Fibroblast of mammary gland (primary cell): ENCODE measurements around the gene PCSK5.
A peak's percentile ranks its signal among the peaks of the same experiment; 100 is the strongest.

Experiments
- DNase-seq: peaks from one replicate; pipeline ENCODE4 v3.0.0-alpha.2; 2010; ENCODE audit warnings: low read depth
- H3K4me3 ChIP-seq: 2 replicates; pipeline ENCODE4 v1.5.1; 2011; ENCODE audit warnings: low read depth, mild to moderate bottlenecking, low read length, moderate library complexity; ENCODE audit not compliant: control insufficient read depth
- TF ChIP-seq, protein P1 (sequence below): conservative IDR thresholded peaks from 2 replicates; pipeline ENCODE4 v1.5.1; 2011; ENCODE audit warnings: low read depth, low read length, inconsistent platforms; ENCODE audit not compliant: control insufficient read depth, insufficient read depth

Gene PCSK5

DNA sequence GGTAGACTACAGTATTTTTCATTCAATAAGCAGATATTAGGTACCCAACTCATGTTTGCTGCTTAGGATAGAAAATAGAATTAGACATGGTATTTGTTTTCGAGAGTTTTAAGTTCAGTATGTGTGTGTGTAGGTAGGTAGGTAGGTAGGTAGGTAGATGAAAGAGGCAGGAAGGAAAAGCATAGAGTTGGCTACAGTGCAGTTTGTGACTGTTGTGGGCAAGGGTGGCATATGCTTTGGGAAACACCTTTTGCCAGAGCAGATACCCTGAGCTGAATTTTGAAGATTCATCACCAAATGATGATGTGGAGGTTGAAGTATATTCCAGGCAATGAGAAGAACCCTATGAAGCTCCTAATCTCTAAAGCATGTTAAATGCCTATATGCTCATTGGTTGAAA lies 20.0 kb upstream of the PCSK5 start:
- no peak overlapping the region for H3K4me3 ChIP-seq
- TF ChIP-seq, protein P1, sequence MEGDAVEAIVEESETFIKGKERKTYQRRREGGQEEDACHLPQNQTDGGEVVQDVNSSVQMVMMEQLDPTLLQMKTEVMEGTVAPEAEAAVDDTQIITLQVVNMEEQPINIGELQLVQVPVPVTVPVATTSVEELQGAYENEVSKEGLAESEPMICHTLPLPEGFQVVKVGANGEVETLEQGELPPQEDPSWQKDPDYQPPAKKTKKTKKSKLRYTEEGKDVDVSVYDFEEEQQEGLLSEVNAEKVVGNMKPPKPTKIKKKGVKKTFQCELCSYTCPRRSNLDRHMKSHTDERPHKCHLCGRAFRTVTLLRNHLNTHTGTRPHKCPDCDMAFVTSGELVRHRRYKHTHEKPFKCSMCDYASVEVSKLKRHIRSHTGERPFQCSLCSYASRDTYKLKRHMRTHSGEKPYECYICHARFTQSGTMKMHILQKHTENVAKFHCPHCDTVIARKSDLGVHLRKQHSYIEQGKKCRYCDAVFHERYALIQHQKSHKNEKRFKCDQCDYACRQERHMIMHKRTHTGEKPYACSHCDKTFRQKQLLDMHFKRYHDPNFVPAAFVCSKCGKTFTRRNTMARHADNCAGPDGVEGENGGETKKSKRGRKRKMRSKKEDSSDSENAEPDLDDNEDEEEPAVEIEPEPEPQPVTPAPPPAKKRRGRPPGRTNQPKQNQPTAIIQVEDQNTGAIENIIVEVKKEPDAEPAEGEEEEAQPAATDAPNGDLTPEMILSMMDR: no peak
- DNase-seq: no peak

DNA sequence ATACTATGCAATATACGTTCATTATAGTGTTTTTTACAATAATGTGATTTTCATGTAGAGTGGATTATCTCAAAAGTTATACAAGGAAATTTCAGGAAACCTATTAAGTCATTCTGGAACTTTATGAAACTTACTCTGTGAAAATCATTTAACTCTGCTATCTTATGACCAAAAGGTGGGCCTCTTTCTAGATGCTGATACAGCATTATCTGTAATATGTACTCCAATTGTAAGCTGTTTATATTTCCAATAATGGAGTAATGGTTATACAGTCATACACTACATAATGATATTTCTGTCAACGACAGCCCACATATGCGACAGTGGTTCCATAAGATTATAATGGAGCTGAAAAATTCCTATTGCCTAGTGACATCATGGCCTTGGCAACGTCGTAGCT lies 18.8 kb upstream of the PCSK5 start:
- TF ChIP-seq, protein P1: no peak
- no peak for DNase-seq
- no peak overlapping the region for H3K4me3 ChIP-seq

DNA sequence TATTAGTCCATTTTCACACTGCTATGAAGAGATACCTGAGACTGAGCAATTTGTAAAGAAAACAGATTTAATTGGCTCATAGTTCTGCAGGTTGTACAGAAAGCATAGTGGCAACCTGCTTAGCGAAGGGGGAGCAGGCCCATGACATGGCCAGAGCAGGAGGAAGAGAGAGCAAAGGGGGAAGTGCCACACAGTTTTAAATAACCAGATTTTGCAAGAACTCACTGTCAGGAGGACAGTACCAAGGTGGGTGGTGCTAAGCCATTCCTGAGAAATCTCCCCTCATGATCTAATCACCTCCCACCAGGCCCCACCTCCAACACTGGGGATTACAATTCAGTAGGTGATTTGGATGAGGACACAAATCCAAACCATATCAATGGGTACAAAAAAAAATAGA lies 16.8 kb upstream of the PCSK5 start:
- TF ChIP-seq, protein P1: no peak
- no peak for DNase-seq
- H3K4me3 ChIP-seq: no peak overlapping the region

DNA sequence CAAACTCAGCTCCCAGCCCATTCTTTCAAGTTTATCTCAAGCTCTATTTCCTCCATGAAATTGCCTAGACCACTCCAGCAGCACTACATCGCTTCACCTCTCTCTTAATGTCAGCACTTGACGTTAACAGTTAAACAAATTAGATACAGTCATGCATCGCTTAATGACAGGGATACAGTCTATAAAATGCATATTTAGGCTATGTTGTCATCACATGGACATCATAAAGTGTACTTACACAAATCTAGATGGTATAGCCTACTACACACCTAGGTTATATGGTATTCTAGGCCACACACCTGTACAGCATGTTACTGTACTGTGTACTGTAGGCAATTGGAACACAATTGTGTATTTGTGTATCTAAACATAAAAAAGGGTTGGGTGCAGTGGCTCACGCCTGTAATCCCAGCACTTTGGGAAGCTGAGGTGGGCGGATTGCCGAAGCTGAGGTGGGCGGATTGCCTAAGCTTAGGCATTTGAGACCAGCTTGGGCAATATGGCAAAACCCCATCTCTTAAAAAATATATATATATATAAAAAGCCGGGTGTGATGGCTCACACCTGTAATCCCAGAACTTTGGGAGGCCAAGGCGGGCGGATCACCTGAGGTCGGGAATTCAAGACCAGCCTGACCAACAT lies 13.4 kb upstream of the PCSK5 start:
- DNase-seq: no peak

DNA sequence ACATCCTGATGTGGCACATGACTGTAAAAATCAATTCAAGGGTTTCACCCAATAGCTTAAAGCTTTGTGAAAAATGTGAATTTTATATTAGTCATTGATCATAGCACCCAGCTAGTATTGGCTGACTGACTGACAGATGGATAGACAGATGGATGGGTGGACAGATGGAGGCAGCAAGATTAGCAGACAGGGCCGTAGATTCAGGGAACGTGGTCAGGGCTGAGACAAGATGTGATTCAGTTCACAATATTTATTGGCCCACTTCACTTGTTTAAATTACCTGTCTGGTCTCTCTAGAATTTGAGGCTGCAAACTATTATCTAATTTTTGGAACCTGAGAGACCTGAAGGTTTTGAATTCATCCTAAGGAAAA lies 12.0 kb upstream of the PCSK5 start:
- TF ChIP-seq, protein P1: no peak
- no peak for DNase-seq
- no peak overlapping the region for H3K4me3 ChIP-seq

More for the DNA sequence above, 13.4 kb upstream of the PCSK5 start:
- TF ChIP-seq, protein P1: no peak
- no peak overlapping the region for H3K4me3 ChIP-seq

DNA sequence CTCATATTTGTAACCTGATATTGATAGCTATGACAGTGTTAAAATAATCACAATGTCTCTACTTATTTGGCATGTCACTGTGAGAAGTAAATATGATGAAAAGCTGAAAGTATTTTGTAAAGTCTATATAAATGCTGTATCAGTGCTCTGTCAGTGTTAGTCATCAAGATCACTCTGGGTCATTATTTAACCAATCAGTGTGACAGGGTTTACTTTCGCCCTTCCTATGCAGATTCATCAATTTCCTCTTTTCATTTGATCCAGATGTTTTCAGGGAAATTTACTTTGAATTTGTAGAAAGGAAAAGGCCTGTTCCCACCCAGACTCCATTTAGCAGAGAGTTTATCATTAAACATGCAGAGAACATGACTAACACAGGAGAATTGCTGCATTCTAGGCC lies 9.9 kb upstream of the PCSK5 start:
- H3K4me3 ChIP-seq: no peak overlapping the region
- peak; percentile 61 for DNase-seq
- TF ChIP-seq, protein P1: no peak

DNA sequence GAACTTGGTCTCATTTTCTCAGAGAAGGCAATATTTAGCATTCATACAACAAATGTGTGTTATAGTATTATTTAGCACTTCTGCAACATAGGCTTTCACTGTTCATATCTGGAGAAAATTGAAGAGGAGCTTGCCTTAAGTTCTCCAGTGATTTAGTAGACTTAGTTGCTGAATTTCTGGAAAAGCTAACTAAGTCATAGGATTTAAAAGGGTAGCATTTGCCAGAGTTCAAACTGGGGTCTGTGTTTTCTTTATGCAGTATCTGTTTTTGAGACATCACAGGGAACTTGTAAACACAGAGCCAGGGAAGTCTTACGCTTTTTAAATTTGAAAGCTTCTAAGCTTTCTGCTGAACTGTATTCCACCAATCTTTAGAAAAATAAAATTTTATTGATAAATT lies 8.7 kb upstream of the PCSK5 start:
- DNase-seq: no peak
- TF ChIP-seq, protein P1: no peak
- no peak overlapping the region for H3K4me3 ChIP-seq
